HG02938 (cell line): ENCODE results near the gene KDM4C.

ENCODE experiments used
- ATAC-seq: cut with Tn5 transposase; IDR thresholded peaks from one replicate; pipeline ENCODE4 v1.9.1; 2021; ENCODE audit warnings: mild to moderate bottlenecking, moderate library complexity; ENCODE audit not compliant: unreplicated experiment

KDM4C gene

GRCh38 chr9:6897898-6898302 is 140.1 kb downstream of the KDM4C start:
- no peak for ATAC-seq

- ATAC-seq, result no peak
Observed at GRCh38 chr9:6899274-6899673, 141.5 kb downstream of the KDM4C start.

DNA sequence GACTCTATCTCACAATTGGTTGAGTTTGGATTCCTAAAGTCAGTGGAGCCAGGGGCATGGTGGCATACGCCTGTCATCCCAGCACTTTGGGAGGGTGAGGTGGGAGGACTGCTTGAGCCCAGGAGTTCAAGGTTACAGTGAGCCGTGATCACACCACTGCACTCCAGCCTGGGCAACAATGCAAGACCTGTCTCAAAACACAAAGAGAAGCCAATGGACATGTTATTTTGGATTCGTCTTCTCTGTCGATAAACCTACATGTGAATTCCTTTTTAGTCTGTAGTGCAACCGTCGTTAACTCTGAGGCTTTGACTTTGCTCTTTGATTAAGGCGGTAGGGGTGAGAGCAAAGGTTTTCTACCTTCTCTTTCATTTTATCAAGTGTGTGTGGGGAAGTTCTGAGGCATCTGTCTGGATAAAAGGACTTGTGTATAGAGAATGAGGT is 142.7 kb downstream of the KDM4C start:
- no peak for ATAC-seq

GRCh38 chr9:6901180-6901579 is 143.4 kb downstream of the KDM4C start:
- no peak for ATAC-seq

GRCh38 chr9:6902423-6902822 is 144.7 kb downstream of the KDM4C start:
- ATAC-seq, result no peak

DNA sequence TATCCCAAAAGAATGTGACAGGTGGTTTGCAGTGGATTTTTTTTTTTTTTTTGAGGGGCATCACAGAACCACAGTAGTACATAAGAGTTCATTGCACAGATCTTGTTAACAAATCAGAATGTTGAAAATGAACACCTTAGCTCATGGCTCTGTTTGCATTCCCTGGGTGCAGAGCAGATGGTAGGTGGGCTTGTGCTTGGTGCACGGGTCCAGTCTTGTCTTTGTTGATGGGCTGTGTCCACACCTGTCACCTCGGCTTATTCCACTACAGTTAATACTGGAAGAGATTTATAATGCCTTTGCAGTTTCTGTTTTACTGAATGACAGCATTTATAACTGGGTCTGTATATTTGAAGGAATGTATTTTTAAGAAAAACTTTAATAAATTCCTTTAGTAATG is 146.6 kb downstream of the KDM4C start:
- no peak for ATAC-seq

- no peak for ATAC-seq
Observed at GRCh38 chr9:6905850-6906375, 148.1 kb downstream of the KDM4C start.

GRCh38 chr9:6907772-6908381 is 150.1 kb downstream of the KDM4C start:
- ATAC-seq, result no peak

- ATAC-seq, result no peak
Observed at GRCh38 chr9:6909181-6909580, 151.4 kb downstream of the KDM4C start.

- peak; percentile 57 for ATAC-seq
Observed at GRCh38 chr9:6910032-6910431, 152.3 kb downstream of the KDM4C start.

DNA sequence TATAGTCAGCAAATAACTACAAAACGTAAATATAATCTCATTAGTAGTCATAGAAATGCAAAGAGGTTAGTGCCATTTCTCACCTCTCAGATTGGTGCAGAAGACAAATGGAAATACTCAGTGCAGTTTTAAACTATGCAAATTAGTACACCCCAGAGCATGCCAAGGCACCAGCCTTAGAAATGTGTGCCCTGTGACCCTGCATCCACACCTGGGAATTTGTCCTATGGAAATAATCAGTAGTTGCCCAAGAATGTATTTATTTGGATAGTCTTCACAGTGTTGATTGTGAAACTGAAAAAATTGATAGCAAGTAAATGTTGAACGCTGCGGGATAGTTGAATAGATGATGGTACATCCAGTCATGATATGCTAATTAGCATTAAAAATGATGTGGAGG is 152.7 kb downstream of the KDM4C start:
- no peak for ATAC-seq

GRCh38 chr9:6911901-6912638 is 154.3 kb downstream of the KDM4C start:
- ATAC-seq, result no peak

DNA sequence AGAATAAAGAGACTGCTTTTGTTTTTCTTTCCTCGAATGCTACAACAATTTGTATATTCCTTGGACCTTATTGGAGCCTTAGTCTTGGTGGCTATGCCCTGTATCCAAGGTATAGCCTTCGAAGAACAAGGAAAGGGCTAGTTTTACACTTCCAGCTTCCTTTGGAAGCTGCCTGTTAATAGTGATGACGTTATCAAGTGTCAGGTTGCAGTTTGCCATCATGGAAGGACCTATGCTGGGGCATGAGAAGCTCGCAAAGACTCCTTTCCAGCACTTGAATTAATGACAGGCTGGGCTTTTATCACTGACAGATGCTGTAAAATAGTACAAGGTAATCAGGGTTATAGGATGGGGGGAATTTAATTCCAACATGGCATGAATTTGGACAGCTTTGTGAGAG is 157.9 kb downstream of the KDM4C start:
- ATAC-seq, result no peak

DNA sequence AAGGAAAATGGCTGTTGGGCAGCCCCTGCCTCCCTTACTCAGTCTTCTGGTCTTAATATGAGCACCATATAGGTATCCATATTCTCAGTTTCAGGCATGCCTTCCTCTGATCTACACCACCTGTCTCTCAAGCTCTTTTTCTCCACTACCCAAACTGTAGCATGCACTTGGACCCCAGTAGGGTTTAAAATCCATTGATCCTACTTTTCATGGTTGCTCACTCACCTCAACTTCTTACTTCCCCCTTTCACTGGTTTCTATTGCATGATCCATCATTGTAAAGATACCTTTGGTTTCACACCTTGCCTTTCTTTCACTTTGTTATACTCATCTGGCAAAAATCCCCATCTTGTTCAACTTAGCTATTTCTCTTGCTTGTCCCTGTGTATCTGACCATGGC is 159.4 kb downstream of the KDM4C start:
- peak; percentile 96 for ATAC-seq

- ATAC-seq, result no peak
Observed at GRCh38 chr9:6920041-6920440, 162.3 kb downstream of the KDM4C start.

- no peak for ATAC-seq
Observed at GRCh38 chr9:6921315-6921714, 163.5 kb downstream of the KDM4C start.

DNA sequence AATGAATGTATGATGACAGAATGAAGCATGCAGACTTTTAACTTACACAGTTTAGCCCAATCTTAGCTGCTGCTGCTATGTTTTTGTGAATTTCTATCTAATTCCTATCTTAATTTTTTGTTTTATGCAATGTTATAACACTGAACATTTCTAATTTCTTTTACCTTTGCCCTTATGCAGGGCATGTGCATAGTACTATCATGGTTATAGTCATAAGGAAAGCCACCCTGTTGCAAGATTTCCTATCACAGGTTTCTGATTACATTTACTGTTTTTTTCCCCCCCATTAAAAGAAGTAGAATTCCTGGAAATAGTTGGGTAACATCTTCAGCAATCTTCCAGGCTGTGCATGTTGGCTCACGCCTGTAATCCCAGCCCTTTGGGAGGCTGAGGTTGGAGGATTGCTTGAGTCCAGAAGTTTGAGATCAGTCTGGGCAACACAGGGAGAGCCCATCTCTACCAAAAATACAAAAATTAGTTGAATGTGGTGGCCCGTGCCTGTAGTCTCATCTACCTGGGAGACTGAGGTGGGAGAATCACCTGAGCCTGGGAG is 164.4 kb downstream of the KDM4C start:
- ATAC-seq, result no peak

- ATAC-seq, result no peak
Observed at GRCh38 chr9:6922680-6923079, 164.9 kb downstream of the KDM4C start.

DNA sequence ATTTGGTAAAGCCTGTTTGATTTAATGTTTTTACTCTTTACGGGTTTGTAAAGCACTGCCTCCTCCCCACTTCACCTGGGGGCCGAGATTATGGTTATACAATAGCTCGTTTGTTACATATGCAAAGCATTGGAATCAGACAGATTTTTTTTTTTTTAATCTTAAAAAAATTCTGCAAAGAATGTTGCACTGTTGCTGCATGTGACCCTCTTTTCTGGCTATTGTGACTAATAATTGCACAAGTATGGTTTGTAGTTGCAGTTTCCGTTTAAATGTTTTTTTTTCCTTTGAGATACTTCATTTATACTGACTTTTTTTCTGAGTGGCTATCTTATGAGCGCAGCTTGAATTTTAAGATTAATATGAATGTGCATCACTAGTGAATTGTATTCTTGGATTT is 165.3 kb downstream of the KDM4C start:
- no peak for ATAC-seq

DNA sequence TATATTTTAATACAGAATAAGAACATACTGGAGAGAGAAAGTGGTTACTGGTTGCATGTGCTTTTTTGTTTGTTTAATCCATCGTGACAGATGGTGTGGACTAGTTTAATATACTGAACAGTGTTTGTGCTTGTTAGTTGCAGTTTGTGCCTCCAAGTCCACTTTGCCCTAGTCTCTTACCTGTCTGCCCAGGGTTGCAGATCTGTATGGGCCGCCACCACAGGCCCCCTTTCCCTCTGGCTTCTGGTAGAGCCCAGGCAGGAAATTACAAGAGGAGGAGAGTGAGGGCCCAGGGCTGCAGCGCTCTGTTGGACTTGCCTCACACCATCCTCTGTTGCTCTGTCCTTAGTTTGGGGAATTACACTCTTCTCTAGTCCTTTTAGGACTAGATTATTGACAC is 166.4 kb downstream of the KDM4C start:
- ATAC-seq, result no peak

- no peak for ATAC-seq
Observed at GRCh38 chr9:6924988-6925563, 167.3 kb downstream of the KDM4C start.

DNA sequence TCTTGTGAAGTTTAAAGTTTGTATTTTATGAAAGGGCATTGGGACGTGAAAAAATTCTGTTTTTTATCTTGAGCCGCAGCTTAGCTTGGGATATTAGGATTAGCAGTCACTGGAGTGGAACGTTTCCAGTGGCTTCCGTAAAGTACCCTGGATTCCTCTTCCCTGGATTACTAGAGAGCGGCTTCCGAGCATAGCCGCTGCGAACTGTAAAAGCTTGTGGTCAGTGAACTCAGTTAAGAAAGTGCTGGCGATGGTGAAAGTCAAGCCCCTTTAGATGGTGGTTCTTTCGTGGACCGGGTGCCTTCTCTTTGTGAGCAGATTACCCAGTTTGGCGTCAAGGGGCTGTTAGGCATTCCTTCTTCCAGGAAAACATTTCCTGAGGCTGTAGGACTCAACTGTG is 168.1 kb downstream of the KDM4C start:
- no peak for ATAC-seq
